GM12874 (cell line): ENCODE results near the gene BEX3.

Source experiments
- CTCF ChIP-seq: IDR thresholded peaks from 2 replicates; pipeline ENCODE4 v1.5.1; 2011; ENCODE audit warnings: low read depth, mild to moderate bottlenecking, control low read depth, low read length, moderate library complexity; ENCODE audit not compliant: insufficient read depth

BEX3 gene

GRCh38 chrX:103363046-103363445, 13.3 kb upstream of the BEX3 start:
- no peak for TF ChIP-seq CTCF

GRCh38 chrX:103367502-103367901, 8.8 kb upstream of the BEX3 start:
- no peak for TF ChIP-seq CTCF

- TF ChIP-seq CTCF: no peak
Observed at GRCh38 chrX:103369479-103369878, 6.9 kb upstream of the BEX3 start.

- TF ChIP-seq CTCF: no peak
Observed at GRCh38 chrX:103372886-103373285, 3.5 kb upstream of the BEX3 start.

- no peak for TF ChIP-seq CTCF
Observed at GRCh38 chrX:103373581-103373980, 2.8 kb upstream of the BEX3 start.

GRCh38 chrX:103376979-103377324, 614 bp downstream of the BEX3 start:
- no peak for TF ChIP-seq CTCF

GRCh38 chrX:103378990-103379389, 2.7 kb downstream of the BEX3 start:
- no peak for TF ChIP-seq CTCF

- no peak for TF ChIP-seq CTCF
Observed at GRCh38 chrX:103382877-103383276, 6.5 kb downstream of the BEX3 start.
